CD4-positive, alpha-beta T cell treated with Interleukin-6 at 100 ng/mL for 8 hours (primary cell): Measurements from ENCODE around the gene PSPH.
"Not testable (repeated sequence)": the region's sequence is repeated elsewhere in the genome, so short reads cannot be mapped to it uniquely, and the experiment has no call there.

ENCODE experiments used
- DNase-seq: peaks from one replicate; pipeline ENCODE4 v3.0.0-alpha.2; 2020; ENCODE audit warnings: mixed read lengths, low spot score

PSPH gene

GRCh38 chr7:56062382-56062781 is 11.1 kb upstream of the PSPH start:
- no peak for DNase-seq

- DNase-seq, result no peak
Observed at GRCh38 chr7:56053993-56054392, 2.7 kb upstream of the PSPH start.

- DNase-seq, result no peak
Observed at GRCh38 chr7:56053379-56053778, 2.1 kb upstream of the PSPH start.

GRCh38 chr7:56051053-56051338 is 248 bp downstream of the PSPH start:
- DNase-seq, result no peak

GRCh38 chr7:56048763-56049162 is 2.5 kb downstream of the PSPH start:
- DNase-seq, result not testable (repeated sequence)

- DNase-seq, result no peak
Observed at GRCh38 chr7:56048245-56048644, 3.0 kb downstream of the PSPH start.

GRCh38 chr7:56047446-56048116 is 3.7 kb downstream of the PSPH start:
- DNase-seq, result not testable (repeated sequence)

GRCh38 chr7:56046721-56047445 is 4.4 kb downstream of the PSPH start:
- no peak for DNase-seq

- not testable (repeated sequence) for DNase-seq
Observed at GRCh38 chr7:56045758-56046157, 5.5 kb downstream of the PSPH start.

- no peak for DNase-seq
Observed at GRCh38 chr7:56040730-56041129, 10.5 kb downstream of the PSPH start.

GRCh38 chr7:56033671-56034432 is 17.4 kb downstream of the PSPH start:
- DNase-seq, result peak; percentile 78

GRCh38 chr7:56032578-56032977 is 18.7 kb downstream of the PSPH start:
- not testable (repeated sequence) for DNase-seq

- not testable (repeated sequence) for DNase-seq
Observed at GRCh38 chr7:56031556-56031955, 19.7 kb downstream of the PSPH start.

GRCh38 chr7:56030340-56030739 is 20.9 kb downstream of the PSPH start:
- DNase-seq, result no peak

GRCh38 chr7:56028942-56029630 is 22.2 kb downstream of the PSPH start:
- DNase-seq, result no peak

- DNase-seq, result no peak
Observed at GRCh38 chr7:56026538-56026937, 24.7 kb downstream of the PSPH start.

- no peak for DNase-seq
Observed at GRCh38 chr7:56023500-56023899, 27.7 kb downstream of the PSPH start.

- no peak for DNase-seq
Observed at GRCh38 chr7:56019501-56019900, 31.7 kb downstream of the PSPH start.

GRCh38 chr7:56017015-56017414 is 34.2 kb downstream of the PSPH start:
- DNase-seq, result not testable (repeated sequence)

- no peak for DNase-seq
Observed at GRCh38 chr7:56009695-56010094, 41.5 kb downstream of the PSPH start.

- DNase-seq, result no peak
Observed at GRCh38 chr7:56007891-56008290, 43.4 kb downstream of the PSPH start.

GRCh38 chr7:56007167-56007652 is 44.0 kb downstream of the PSPH start:
- DNase-seq, result no peak
